ENCODE measurements around the gene COL26A1. TPM values are rescaled to one million over a fixed set of nuclear protein-coding genes. Genes with fewer than 3 reads are reported as not detected.
"Not testable (repeated sequence)": the region's sequence is repeated elsewhere in the genome, so short reads cannot be mapped to it uniquely, and the experiment has no call there.

COL26A1 gene
- polyA plus RNA-seq, 1 donor from 2014 or later: not detected

DNA sequence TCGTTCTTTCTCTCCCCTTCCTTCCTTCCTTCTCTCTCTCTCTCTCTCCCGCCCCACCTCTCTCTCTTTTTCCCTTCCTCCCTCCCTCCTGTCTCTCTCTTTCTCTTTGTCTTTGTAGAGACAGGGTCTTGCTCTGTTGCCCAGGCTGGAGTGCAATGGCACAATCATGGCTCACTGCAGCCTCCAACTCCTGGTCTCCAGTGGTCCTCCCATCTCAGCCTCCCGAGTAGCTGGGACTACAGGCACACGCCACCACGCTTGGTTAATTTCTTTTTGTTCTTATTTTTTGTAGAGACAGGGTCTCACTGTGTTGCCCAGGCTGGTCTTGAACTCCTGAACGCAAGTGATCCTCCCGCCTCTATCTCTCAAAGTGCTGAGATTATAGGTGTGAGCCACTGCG is 71.5 kb downstream of the COL26A1 start:
- not testable (repeated sequence) for H3K27ac Mint-ChIP-seq
- H3K27me3 Mint-ChIP-seq: peaks cover 21% of the 10 kb centered on the region

DNA sequence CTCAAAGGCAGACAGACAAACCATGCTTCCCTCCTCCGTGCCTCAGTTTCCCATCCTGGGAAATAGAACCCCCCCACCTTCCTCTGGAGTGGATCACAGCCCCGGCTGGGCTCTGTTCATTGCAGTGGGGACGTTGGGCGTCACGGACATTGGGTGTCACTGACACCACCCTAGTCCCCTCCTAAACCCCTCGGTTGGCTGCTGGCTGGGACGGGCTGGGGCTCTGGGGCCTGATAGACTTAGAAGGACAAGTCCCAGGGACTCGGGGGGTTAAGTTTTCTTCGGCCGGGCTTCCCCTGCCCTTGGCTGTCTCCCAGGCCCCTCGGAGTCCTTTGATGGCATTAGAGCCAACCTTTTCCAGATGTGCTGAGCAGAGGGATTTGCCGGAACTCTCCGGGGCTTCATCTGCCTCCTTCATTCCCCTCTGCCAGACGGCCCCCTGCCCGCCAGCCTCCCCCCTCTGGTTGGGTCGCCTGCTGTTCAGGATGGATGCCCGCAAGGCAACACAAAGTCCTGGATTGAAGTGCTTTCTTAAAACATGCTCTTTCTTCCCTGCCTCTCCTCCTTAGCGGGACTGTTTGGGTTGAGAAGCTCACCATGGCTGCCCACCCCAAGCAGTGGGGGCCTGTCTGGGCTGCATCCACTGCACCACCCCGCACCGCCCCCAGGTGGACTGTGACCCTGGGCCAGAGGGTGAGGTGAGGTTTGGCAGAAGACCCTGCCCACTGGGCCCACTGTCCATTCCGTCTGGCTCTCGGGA is 73.0 kb downstream of the COL26A1 start:
- no peak overlapping the region for H3K27ac Mint-ChIP-seq
- no peaks in the 10 kb centered on the region for H3K4me1 Mint-ChIP-seq
- peaks cover 5% of the 10 kb centered on the region for H3K36me3 Mint-ChIP-seq
- no peaks in the 10 kb centered on the region for H3K9me3 Mint-ChIP-seq
- peaks cover 22% of the 10 kb centered on the region for H3K27me3 Mint-ChIP-seq
- no peak overlapping the region for H3K4me3 Mint-ChIP-seq

More for the DNA sequence above, 71.5 kb downstream of the COL26A1 start:
- H3K4me1 Mint-ChIP-seq, H3K9me3 Mint-ChIP-seq, H3K4me3 Mint-ChIP-seq, H3K36me3 Mint-ChIP-seq: not testable (repeated sequence)

DNA sequence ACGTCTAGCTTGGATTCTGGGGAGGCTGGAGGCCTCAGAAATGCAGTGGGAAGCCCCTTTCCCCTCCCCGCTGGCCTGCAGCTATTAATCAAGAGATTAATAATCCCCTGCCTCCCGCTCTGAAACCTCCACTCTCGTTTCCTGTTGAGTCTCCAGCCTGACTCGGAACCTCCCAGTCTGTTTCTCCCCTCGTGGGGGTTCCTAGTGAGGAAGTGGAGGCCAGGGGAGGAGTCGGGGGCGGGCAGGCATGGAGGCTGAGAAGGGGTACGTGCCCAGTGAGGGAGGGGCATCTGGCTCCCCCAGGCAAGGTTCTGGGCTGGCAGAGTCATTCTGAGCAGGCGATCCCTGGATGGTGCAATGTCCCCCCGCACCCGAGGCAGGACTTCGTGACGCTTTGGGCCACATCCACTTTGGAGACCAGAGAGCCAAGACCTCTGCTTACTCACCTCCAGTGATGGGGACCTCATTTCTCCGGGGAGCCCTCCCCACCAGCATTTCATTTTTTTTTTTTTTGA is 73.6 kb downstream of the COL26A1 start:
- Mint-ChIP-seq H3K36me3 (peaks cover 5% of the 10 kb centered on the region), H3K4me1 (no peaks in the 10 kb centered on the region), H3K9me3 (no peaks in the 10 kb centered on the region), H3K27ac (no peak overlapping the region), H3K27me3 (peaks cover 22% of the 10 kb centered on the region), H3K4me3 (no peak overlapping the region)

DNA sequence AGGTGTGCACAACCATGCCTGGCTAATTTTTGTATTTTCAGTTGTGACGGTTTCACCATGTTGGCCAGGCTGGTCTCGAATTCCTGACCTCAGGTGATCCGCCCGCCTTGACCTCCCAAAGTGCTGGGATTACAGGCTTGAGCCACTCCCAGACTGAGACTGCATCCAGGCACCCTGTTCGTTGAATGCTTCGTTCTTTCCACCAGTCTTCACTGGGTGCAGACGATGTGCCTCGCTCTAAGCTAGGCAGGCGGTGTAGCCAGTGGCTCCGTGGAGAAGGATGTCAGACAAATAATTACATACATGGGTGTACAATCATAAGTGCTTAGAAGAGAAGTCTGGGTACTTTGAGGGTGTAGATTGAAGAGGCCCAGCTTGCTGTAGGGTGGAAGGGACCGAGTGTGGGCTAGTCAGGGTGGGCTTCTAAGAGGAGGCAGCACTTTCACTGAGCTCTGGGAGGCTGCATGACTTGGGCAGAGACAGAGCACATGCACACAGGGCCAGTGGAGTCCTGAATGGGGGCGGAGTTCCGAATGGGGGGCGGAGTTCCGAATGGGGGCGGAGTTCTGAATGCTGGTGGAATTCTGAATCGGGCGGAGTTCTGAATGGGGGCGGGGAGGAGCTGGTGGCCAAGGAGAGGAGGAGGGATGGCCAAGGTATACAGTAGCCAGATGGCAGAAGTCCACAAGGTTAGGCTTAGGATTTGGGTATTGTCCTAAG is 74.3 kb downstream of the COL26A1 start:
- Mint-ChIP-seq H3K27me3 (peaks cover 20% of the 10 kb centered on the region), H3K4me3 (no peak overlapping the region), H3K36me3 (peaks cover 5% of the 10 kb centered on the region), H3K9me3 (no peaks in the 10 kb centered on the region), H3K27ac (no peak overlapping the region), H3K4me1 (no peaks in the 10 kb centered on the region)

DNA sequence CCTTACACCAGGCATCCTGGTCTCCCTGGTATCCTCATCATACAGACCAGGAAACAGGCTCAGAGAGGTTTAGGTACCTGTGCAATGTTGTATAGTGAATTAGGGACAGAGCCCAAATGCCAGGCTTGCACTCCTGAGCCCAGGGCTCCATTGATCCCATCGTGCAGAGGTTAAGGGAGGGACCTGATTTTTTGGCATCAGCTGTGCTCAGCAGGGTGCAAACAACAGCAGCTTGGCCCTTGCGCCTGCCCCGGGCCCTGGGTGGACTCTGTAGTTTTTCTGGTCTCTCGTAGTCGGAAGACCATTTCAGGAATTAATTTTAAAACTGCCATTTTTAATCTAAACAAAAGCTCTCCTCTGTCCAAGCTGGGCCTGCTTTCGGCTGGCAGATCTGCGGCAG is 79.2 kb downstream of the COL26A1 start:
- Mint-ChIP-seq H3K4me3 (no peak overlapping the region), H3K4me1 (no peaks in the 10 kb centered on the region), H3K27ac (no peak overlapping the region), H3K36me3 (no peaks in the 10 kb centered on the region), H3K9me3 (no peaks in the 10 kb centered on the region), H3K27me3 (peaks cover 6% of the 10 kb centered on the region)

DNA sequence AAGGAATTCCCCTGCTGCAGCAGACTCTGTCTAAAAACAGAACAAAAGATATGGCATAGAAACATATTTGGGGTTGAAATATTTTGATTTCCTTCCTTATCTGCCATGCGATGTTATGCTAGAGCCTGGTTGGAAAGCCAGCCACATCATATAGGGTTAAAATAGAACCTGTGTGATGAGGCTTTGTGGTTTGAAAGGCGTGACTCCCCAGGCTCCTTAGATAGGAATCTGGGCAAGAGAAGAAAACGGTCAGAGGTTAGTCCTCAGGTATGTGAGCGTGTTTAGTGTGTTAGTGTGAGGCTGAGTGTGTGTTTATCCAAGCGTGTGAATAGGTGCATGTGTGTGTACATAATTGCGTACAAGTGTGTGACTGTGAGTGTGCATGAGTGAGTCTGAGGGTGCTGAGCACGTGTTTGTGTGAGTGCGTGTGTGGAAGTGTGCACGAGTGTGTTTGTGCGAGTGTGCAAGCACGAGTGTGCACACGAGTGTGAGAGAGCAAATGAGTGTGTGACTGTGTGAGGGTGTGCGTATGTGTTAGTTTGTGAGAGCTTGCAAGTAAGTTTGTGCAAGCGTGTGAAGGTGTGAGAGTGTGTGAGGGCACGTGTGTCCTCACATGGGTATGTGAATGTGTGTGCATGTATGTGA is 79.9 kb downstream of the COL26A1 start:
- H3K9me3 Mint-ChIP-seq: no peaks in the 10 kb centered on the region
- H3K4me1 Mint-ChIP-seq: no peaks in the 10 kb centered on the region
- H3K27ac Mint-ChIP-seq: no peak overlapping the region
- peaks cover 4% of the 10 kb centered on the region for H3K27me3 Mint-ChIP-seq
- no peaks in the 10 kb centered on the region for H3K36me3 Mint-ChIP-seq
- no peak overlapping the region for H3K4me3 Mint-ChIP-seq

DNA sequence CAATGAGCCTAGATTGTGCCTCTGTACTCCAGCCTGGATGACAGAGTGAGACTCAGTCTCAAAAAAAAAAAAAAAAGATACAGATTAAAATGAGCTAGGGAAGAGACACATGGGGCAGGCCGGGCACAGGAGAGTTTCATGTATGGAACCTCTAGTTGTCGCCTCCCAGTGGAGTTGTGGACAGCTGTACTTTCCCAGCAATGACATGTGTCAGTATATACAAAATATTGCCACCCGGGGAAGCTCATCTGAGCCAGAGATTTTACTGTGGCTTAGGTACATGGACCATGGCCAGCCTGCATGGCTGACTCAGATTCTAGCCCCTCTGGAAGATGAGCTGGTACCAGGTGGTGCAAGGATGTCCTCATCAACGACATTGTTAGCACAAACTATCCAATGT is 87.4 kb downstream of the COL26A1 start:
- Mint-ChIP-seq H3K4me1 (no peaks in the 10 kb centered on the region), H3K27ac (no peak overlapping the region), H3K36me3 (no peaks in the 10 kb centered on the region), H3K9me3 (no peaks in the 10 kb centered on the region), H3K27me3 (peaks cover 2% of the 10 kb centered on the region), H3K4me3 (no peak overlapping the region)

DNA sequence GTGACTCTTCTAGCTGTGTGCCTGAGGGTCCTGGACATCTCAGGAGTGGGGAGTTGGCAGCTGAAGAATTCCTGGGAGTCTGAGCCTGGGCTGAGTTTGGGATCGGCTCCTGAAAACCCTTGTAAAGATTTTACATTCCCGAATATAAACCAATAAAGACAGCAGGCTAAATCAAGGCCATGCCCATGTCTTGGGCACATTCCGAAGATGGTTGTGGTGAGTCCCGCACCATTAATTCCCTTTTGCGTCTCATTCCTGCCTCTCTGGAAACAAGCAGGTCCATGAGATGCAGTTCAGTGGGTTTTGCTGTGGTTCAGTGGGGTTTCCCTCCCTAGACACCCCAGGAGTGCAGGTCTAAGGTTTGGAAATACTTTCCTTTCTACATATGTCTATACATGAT is 90.9 kb downstream of the COL26A1 start:
- Mint-ChIP-seq H3K4me3 (no peak overlapping the region), H3K36me3 (no peaks in the 10 kb centered on the region), H3K9me3 (no peaks in the 10 kb centered on the region), H3K27me3 (no peaks in the 10 kb centered on the region), H3K4me1 (no peaks in the 10 kb centered on the region), H3K27ac (no peak overlapping the region)

DNA sequence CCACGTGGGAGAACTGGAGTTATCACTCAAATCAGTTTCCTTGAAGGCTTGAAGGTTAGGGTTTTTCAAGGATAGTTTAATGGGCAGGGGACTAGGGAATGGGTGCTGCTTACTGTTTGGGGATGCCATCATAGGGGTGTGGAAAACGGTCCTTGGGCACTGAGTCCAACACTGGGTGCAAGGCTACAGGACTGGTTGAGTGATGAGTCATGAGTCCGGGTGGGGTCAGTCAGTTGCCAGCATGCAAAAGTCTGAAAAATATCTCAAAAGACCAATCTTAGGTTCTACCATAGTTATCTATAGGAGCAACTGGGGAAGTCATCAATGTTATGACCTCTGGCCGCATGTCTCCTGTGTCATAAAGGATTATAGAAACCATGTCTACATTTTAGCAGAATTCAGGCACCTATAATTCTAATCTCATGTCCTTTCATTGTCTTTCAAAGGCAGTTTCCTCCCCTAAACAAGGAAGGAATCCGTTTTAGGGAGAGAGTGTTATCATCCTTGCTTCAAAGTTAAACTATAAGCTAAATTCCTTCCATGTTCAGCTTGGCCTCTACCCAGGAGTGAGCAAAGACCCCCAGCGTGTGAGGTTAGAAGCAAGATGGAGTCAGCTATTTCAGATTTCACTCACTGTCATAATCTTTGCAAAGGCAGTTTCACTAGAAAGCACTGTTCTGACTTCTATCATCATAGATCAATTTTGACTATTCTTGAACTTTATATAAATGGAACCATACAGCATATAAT is 94.5 kb downstream of the COL26A1 start:
- H3K27me3 Mint-ChIP-seq: no peaks in the 10 kb centered on the region
- no peak overlapping the region for H3K4me3 Mint-ChIP-seq
- H3K4me1 Mint-ChIP-seq: no peaks in the 10 kb centered on the region
- peaks cover 0 to 2% (median 0%) of the 10 kb centered on the region in 3 donors for H3K9me3 Mint-ChIP-seq
- H3K36me3 Mint-ChIP-seq: no peaks in the 10 kb centered on the region
- H3K27ac Mint-ChIP-seq: no peak overlapping the region

DNA sequence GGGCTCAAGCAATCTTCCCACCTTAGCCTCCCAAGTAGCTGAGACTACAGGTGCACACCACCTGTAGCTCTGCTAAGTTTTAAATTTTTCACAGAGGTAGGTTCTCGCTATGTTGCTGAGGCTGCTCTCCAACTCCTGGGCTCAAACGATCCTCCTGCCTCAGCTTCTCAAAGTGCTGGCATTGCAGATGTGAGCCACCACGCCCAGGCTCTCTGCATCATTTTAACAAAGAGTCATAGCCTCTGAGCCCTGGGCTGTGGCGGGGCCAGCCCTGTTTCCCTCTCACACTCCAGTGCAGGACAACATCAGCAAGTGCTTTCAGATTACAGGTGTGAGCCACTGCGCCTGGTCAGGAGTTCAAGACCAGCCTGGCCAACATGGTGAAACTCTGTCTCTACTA is 102.5 kb downstream of the COL26A1 start:
- H3K9me3 Mint-ChIP-seq: peaks cover 0 to 2% (median 2%) of the 10 kb centered on the region in 3 donors
- H3K27me3 Mint-ChIP-seq: peaks cover 9% of the 10 kb centered on the region
- no peak overlapping the region for H3K27ac Mint-ChIP-seq
- no peaks in the 10 kb centered on the region for H3K36me3 Mint-ChIP-seq
- peak overlapping the region in 1 of 4 donors; percentile 37 for H3K4me3 Mint-ChIP-seq
- H3K4me1 Mint-ChIP-seq: peaks cover 0 to 2% (median 0%) of the 10 kb centered on the region in 3 donors

DNA sequence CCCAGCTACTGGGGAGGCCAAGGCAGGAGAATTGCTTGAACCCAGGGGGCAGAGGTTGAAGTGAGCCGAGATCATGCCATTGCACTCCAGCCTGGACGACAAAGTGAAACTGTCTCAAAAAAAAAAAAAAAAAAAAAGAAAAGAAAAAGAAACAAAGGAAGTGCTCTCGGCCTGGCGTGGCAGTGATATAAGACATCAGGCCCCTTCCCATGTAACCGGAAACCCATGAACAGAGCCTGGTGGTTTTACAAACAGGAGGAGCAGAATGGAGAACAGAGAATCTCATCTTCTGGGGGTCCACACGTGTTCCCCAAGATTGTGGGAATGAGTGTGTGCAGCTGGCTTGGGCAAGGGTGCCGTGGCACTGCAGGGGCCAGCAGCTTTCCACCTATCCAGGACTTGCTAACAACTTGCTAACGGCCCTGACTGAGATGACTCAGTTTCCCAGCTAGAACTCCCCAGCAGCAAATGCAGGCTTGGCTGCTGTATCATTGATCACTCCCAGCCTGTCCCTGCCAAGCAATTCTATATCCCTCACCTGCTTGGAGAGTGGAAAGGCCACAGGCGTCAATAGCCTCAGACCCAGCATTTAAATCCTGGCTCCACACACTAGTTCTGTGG is 103.0 kb downstream of the COL26A1 start:
- peaks cover 0 to 2% (median 0%) of the 10 kb centered on the region in 3 donors for H3K4me1 Mint-ChIP-seq
- H3K27ac Mint-ChIP-seq: no peak overlapping the region
- H3K4me3 Mint-ChIP-seq: peak overlapping the region in 1 of 4 donors; percentile 37
- H3K36me3 Mint-ChIP-seq: no peaks in the 10 kb centered on the region
- H3K27me3 Mint-ChIP-seq: peaks cover 9% of the 10 kb centered on the region
- H3K9me3 Mint-ChIP-seq: peaks cover 0 to 2% (median under 1%) of the 10 kb centered on the region in 3 donors

DNA sequence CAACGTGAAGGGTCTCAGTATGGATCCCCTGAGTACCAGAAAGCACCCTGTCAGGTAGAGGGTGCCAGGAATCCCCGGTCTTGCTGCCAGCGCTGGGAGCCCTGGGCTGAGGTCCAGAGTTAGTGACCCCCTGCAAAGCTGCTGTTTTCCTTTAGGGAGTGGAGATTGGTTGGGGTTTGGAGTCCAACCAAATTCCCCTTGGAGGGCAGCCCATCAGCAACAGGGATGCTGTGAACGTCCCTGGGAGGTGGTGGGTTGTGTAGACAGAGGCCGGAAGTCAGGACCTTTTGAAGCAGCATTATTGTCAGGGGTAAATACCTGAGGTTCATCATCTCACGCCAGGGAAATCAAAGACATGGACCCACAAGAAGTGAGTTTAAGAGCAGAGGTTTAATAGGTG is 104.2 kb downstream of the COL26A1 start:
- no peak overlapping the region for H3K4me3 Mint-ChIP-seq
- H3K27ac Mint-ChIP-seq: no peak overlapping the region

DNA sequence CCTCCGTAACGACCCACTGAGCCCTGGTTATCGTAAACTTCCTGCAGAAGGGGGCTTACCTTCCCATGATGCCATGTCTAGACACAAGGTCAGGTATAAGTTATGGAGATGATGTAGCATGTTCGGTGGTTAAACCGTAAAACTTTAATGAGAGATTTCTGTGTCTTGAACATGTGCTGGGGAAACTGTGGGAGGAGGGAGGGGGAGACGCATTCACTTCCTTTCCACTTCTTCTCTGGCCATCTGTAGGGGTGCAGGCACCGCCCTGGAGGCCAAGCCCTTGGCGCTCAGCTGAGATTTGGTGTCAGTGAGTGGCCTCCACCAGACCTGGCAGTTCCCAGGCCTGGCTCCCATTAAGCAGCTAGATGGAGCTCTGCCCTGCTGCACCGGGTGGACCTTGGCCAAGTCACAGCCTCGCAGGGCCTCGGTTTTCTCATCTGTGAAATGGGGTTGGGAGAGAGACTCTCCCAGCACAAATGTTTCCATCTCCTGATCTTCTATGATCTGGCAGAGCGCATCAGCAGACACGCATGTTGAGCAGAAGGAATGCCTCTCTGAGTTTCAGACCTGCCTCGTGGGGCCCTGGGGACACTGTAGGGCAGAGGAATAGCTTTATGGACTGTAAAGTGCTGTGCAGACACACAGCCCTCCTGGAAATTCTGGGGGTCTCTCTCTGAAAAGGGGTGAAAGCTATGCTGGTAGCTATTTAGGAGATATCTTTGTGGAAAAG is 106.0 kb downstream of the COL26A1 start:
- peaks cover 0 to 2% (median 0%) of the 10 kb centered on the region in 3 donors for H3K4me1 Mint-ChIP-seq
- H3K27me3 Mint-ChIP-seq: peaks cover 10% of the 10 kb centered on the region
- peaks cover 0 to 2% (median 0%) of the 10 kb centered on the region in 3 donors for H3K9me3 Mint-ChIP-seq

More for the DNA sequence above, 104.2 kb downstream of the COL26A1 start:
- Mint-ChIP-seq H3K27me3 (peaks cover 9% of the 10 kb centered on the region), H3K9me3 (peaks cover 0 to 2% (median 0%) of the 10 kb centered on the region in 3 donors), H3K4me1 (peaks cover 0 to 2% (median 0%) of the 10 kb centered on the region in 3 donors), H3K36me3 (no peaks in the 10 kb centered on the region)

More for the DNA sequence above, 106.0 kb downstream of the COL26A1 start:
- no peaks in the 10 kb centered on the region for H3K36me3 Mint-ChIP-seq
- H3K27ac Mint-ChIP-seq: peak overlapping the region in 1 of 3 donors; percentile 64
- H3K4me3 Mint-ChIP-seq: no peak overlapping the region
